DND-41 (cell line): Measurements from ENCODE around the gene SP100.

Experiments used
- EZH2 ChIP-seq: IDR thresholded peaks from 3 replicates; pipeline ENCODE4 v1.6.1; 2012; ENCODE audit warnings: borderline replicate concordance, low read depth, mild to moderate bottlenecking, moderate library complexity, low read length, inconsistent platforms; ENCODE audit not compliant: severe bottlenecking
- TF ChIP-seq, protein P1 (sequence below): IDR thresholded peaks from 2 replicates; pipeline ENCODE4 v1.5.1; 2012; ENCODE audit warnings: borderline replicate concordance, low read length, moderate library complexity, mild to moderate bottlenecking; ENCODE audit not compliant: poor library complexity, severe bottlenecking; ENCODE audit errors: extremely low read depth

DNA sequence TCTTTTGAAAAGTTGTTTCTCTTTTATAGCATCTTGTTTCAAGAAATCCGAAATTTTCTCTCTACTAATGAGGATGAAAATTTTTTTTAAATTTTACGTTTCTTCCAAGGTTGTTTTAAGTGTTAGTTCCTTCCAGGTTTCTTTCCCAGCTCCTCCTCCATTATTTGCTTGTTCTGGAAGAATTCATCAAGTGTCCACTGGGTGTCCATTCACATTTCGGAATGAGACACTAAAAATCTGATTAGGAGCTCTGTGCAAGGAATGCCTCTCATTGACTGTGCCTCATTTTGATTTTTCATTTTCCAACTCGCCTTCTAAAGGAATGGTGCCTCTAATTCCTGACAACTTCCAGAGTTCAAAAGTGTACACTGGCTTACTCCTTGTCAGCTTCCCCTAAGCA lies 6.1 kb downstream of the SP100 start:
- TF ChIP-seq EZH2: no peak
- TF ChIP-seq, protein P1, sequence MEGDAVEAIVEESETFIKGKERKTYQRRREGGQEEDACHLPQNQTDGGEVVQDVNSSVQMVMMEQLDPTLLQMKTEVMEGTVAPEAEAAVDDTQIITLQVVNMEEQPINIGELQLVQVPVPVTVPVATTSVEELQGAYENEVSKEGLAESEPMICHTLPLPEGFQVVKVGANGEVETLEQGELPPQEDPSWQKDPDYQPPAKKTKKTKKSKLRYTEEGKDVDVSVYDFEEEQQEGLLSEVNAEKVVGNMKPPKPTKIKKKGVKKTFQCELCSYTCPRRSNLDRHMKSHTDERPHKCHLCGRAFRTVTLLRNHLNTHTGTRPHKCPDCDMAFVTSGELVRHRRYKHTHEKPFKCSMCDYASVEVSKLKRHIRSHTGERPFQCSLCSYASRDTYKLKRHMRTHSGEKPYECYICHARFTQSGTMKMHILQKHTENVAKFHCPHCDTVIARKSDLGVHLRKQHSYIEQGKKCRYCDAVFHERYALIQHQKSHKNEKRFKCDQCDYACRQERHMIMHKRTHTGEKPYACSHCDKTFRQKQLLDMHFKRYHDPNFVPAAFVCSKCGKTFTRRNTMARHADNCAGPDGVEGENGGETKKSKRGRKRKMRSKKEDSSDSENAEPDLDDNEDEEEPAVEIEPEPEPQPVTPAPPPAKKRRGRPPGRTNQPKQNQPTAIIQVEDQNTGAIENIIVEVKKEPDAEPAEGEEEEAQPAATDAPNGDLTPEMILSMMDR: no peak
